Keratinocyte (primary cell): ENCODE measurements around the gene TMEM243.

ENCODE experiments used
- CTCF ChIP-seq, 3 experiments: IDR thresholded peaks in 1 of 3; conservative IDR thresholded peaks in 1 of 3; optimal IDR thresholded peaks in 1 of 3; 2 replicates in 2 of 3; 3 replicates in 1 of 3; pipeline versions ENCODE3 to v1.5.1; 2011; ENCODE audit warnings: low read length in 3 of 3, mild to moderate bottlenecking in 3 of 3, moderate library complexity in 2 of 3, control low read depth in 1 of 3, inconsistent platforms in 1 of 3; ENCODE audit not compliant: insufficient read depth in 2 of 3; ENCODE audit errors: extremely low read depth in 1 of 3
- EZH2 ChIP-seq: IDR thresholded peaks from one replicate; pipeline ENCODE4 v1.6.1; 2012; ENCODE audit warnings: inconsistent platforms, mild to moderate bottlenecking, low read length, moderate library complexity

GRCh38 chr7:87151729-87152111 is 67.8 kb downstream of the TMEM243 start:
- TF ChIP-seq CTCF (optimal IDR thresholded peaks at IDR 0.05 in 1 of 3, IDR thresholded peaks at IDR 0.05 in 1 of 3, conservative IDR thresholded peaks at IDR 0.05 in 1 of 3; ENCODE audit: extremely low read depth in 1 of 3, insufficient read depth in 2 of 3, low read length in 3 of 3) (no peak), EZH2 (no peak)
